ENCODE data around the gene PTPRB. TPM values are rescaled to one million over a fixed set of nuclear protein-coding genes. Genes with fewer than 3 reads are reported as not detected.

PTPRB gene
- total RNA-seq, 1 experiment from 2014 or later: 1.9 TPM

- Histone ChIP-seq H3K4me3 (no peak overlapping the region), H3F3A (ENCODE audit: insufficient read depth, low read depth) (peaks cover 6% of the 10 kb centered on the region; the same call in 1 of the 2 replicates), H3K36me3 (ENCODE audit: low read depth) (no peaks in the 10 kb centered on the region), H3K9me2 (ENCODE audit: insufficient read depth) (no peaks in the 10 kb centered on the region), H4K20me1 (ENCODE audit: insufficient read depth) (no peaks in the 10 kb centered on the region), H3K27ac (no peak overlapping the region), H3K4me2 (no peak overlapping the region), H3K27me3 (ENCODE audit: insufficient read depth, low read depth) (no peaks in the 10 kb centered on the region), H3K9me3 (ENCODE audit: insufficient read depth, low read depth) (no peaks in the 10 kb centered on the region; the same call in 1 of the 2 replicates), H2AFZ (no peak overlapping the region), H3K4me1 (replicated peaks; ENCODE audit: insufficient read depth) (peaks cover 20% of the 10 kb centered on the region), H3K79me2 (ENCODE audit: low read depth) (no peaks in the 10 kb centered on the region)
- POLR2A ChIA-PET (ENCODE audit: unreplicated experiment): no interaction called here
- no TSS peak for BruUV-seq (replicated peaks)
- intact Hi-C loops (cut with micrococcal nuclease; ENCODE audit: unreplicated experiment): no loop called here
- CTCF ChIA-PET: no interaction called here
- TF ChIP-seq EZH2 (IDR thresholded peaks at IDR 0.05; ENCODE audit: low read depth) (no peak), CTCF (conservative IDR thresholded peaks at IDR 0.05) (no peak)
- DNase-seq: no peak
Observed at GRCh38 chr12:70639535-70639934, 2.3 kb upstream of the PTPRB start.

- ChIA-PET POLR2A (ENCODE audit: unreplicated experiment) (no interaction called here), CTCF (no interaction called here)
- Histone ChIP-seq H2AFZ (no peak overlapping the region), H3K4me3 (no peak overlapping the region), H3K9me3 (ENCODE audit: insufficient read depth, low read depth) (no peaks in the 10 kb centered on the region; the same call in 1 of the 2 replicates), H3F3A (ENCODE audit: insufficient read depth, low read depth) (no peaks in the 10 kb centered on the region), H4K20me1 (ENCODE audit: insufficient read depth) (no peaks in the 10 kb centered on the region), H3K4me2 (peak overlapping the region; percentile 4; the same call in 1 of the 2 replicates), H3K36me3 (ENCODE audit: low read depth) (no peaks in the 10 kb centered on the region), H3K27me3 (ENCODE audit: insufficient read depth, low read depth) (no peaks in the 10 kb centered on the region), H3K79me2 (ENCODE audit: low read depth) (no peaks in the 10 kb centered on the region), H3K27ac (no peak overlapping the region), H3K9me2 (ENCODE audit: insufficient read depth) (no peaks in the 10 kb centered on the region), H3K4me1 (replicated peaks; ENCODE audit: insufficient read depth) (peaks cover 13% of the 10 kb centered on the region)
- TF ChIP-seq CTCF (conservative IDR thresholded peaks at IDR 0.05) (no peak), EZH2 (IDR thresholded peaks at IDR 0.05; ENCODE audit: low read depth) (no peak)
- BruUV-seq (replicated peaks): no TSS peak
- no peak for DNase-seq
- intact Hi-C loops (cut with micrococcal nuclease; ENCODE audit: unreplicated experiment): no loop called here
Observed at GRCh38 chr12:70638639-70639360, 1.6 kb upstream of the PTPRB start.

GRCh38 chr12:70635755-70636154, 1.5 kb downstream of the PTPRB start:
- H3K9me3 ChIP-seq (ENCODE audit: insufficient read depth, low read depth): no peaks in the 10 kb centered on the region; the same call in 1 of the 2 replicates
- H4K20me1 ChIP-seq (ENCODE audit: insufficient read depth): no peaks in the 10 kb centered on the region
- TF ChIP-seq EZH2 (IDR thresholded peaks at IDR 0.05; ENCODE audit: low read depth) (no peak), CTCF (conservative IDR thresholded peaks at IDR 0.05) (no peak)
- no peaks in the 10 kb centered on the region for H3K79me2 ChIP-seq (ENCODE audit: low read depth)
- CTCF ChIA-PET: interaction anchor here (0.7 kb wide), 1 partner anchor 801 kb away, joined by 3 read pairs; no protein-coding TSS in a partner anchor
- no peak overlapping the region for H2AFZ ChIP-seq
- DNase-seq: no peak
- no peak overlapping the region for H3K4me3 ChIP-seq
- peaks cover 9% of the 10 kb centered on the region; the same call in 1 of the 2 replicates for H3K4me1 ChIP-seq (replicated peaks; ENCODE audit: insufficient read depth)
- H3K4me2 ChIP-seq: no peak overlapping the region
- no peaks in the 10 kb centered on the region for H3K9me2 ChIP-seq (ENCODE audit: insufficient read depth)
- no peaks in the 10 kb centered on the region for H3K27me3 ChIP-seq (ENCODE audit: insufficient read depth, low read depth)
- POLR2A ChIA-PET (ENCODE audit: unreplicated experiment): no interaction called here
- no peaks in the 10 kb centered on the region for H3F3A ChIP-seq (ENCODE audit: insufficient read depth, low read depth)
- intact Hi-C loops (cut with micrococcal nuclease; ENCODE audit: unreplicated experiment): no loop called here
- no peaks in the 10 kb centered on the region for H3K36me3 ChIP-seq (ENCODE audit: low read depth)
- BruUV-seq (replicated peaks): no TSS peak
- no peak overlapping the region for H3K27ac ChIP-seq

Measured in PC-9 (cell line).